Measurements from ENCODE around the gene OTOGL. TPM values are rescaled to one million over a fixed set of nuclear protein-coding genes. Genes with fewer than 3 reads are reported as not detected.

The OTOGL gene, protein sequence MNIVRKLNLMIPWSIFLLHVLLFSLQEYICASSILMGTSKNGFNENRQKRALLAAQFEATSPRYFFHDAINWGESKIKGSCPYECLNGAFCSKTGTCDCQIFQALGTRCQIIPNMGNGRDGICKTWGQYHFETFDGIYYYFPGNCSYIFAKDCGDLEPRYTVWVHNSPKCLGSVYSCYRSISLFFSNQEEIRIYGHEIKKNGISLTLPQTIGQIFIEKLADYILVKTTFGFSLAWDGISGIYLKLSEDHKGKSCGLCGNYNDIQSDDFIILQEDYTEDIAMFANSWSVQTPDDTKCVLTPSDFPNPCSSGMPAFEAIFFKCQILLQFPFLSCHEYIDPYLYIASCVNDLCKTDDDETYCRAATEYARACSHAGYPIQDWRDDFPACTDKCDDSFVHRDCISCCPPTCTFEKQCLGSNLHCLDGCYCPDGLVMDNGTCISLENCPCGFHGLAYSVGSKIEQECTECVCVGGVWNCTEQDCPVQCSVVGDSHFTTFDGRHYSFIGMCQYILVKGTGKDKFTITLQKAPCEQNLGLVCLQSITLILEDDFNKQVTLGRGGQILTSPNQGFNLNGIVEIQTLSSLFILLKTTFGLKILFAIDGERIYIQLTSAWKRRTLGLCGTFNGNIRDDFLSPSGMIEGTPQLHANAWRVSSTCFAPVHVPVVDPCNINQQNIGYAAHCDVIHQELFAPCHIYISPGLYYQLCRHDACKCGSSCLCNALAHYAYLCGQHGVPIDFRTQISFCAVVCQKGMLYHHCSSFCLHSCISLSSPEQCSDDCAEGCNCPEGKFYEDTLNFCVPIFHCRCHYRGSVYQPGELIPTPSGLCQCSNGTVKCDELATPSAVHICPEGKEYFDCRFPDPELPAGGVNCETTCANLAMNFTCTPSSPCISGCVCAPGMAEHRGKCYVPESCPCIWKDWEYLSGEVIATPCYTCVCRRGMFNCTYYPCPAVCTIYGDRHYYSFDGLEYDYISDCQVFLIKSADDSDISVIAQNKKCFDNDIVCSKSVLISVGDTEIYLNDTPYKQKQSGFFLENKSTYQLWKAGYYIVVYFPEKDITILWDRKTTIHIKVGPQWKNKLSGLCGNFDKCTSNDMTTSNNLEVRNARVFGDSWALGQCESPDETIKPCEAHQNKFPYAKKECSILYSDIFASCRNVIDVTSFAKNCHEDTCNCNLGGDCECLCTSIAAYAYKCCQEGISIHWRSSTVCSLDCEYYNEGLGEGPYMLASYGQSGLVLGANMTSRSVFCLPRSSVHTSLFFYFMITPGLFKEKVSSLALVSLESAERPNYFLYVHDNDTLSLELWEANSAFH (N-terminal part only)
- total RNA-seq = not detected in 2 replicates

DNA sequence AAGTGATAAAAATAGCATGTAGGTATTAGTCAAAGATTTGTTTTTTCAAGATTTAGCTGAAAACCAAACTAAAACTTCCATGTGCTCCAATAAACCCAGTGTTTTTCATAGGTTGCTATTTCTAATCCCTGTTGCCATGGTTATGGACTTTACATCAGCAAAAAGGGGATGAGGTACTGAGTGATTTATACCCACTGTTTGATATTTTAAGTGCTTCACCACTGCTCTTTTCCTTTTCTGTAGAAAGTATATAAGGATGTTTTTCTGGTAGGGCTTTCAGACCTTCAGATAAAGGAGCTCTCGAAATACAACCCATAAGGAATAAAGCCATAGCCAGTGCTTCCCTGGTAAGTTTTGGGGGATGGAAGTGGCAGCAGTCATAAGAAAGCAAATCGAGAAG is at the start of gene OTOGL:
TSS of gene OTOGL (plus strand) at position 279 of the 400 bp plus-strand sequence. CDS start 109,895 bp downstream, outside the sequence.
- intact Hi-C loops (cut with micrococcal nuclease) = no loop called here

GRCh38 chr12:80050236-80050635 is 49.1 kb upstream of the OTOGL start:
- intact Hi-C loops (cut with micrococcal nuclease) = loop anchor here (2.0 to 5.0 kb wide), 2 partner anchors 221 to 962 kb away; no protein-coding TSS in a partner anchor

GRCh38 chr12:80053051-80053790 is 46.1 kb upstream of the OTOGL start:
- intact Hi-C loops (cut with micrococcal nuclease) = loop anchor here (5.0 kb wide), 1 partner anchor 959 kb away; no protein-coding TSS in a partner anchor

DNA sequence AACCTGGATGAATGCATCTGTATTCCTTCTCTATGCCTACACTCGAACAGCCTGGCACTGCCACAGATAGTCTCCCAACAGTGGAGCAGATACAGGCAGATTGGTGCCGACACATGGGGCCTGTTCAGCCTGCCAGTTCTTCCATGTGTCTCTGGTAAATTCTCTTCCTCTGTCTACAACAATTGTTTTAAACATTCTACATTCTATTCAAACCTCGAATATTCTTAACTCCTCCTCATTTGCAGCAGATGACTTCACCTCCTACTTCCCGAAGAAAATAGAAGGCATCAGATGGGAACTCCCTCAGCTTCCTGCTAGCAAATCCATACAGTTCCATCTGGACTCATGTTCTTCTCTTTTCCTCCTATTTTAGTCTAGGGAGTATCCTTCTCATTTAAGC is 43.1 kb upstream of the OTOGL start:
- intact Hi-C loops (cut with micrococcal nuclease) = no loop called here

- intact Hi-C loops (cut with micrococcal nuclease) = no loop called here
These were observed 42.5 kb upstream of the OTOGL start for GRCh38 chr12:80056845-80057244.

DNA sequence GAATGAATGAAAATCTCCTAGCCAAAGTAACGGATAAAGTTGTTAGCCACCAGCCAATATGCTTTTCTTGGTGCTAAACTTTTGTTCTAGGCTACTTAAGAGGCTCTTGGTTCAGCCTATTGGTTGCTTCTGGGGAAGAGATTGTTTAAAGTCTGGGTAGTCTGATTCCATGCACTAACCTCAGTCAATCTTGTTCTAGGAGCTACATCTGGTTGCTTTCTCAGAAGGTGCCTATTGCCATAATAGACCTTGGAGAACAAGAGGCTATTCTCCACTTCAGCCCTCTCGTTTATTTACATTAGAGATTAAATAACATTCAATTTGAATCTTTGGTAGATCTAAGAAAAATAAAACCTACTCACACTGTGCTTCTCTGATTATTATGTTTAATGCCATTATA is 40.8 kb upstream of the OTOGL start:
- intact Hi-C loops (cut with micrococcal nuclease) = no loop called here

DNA sequence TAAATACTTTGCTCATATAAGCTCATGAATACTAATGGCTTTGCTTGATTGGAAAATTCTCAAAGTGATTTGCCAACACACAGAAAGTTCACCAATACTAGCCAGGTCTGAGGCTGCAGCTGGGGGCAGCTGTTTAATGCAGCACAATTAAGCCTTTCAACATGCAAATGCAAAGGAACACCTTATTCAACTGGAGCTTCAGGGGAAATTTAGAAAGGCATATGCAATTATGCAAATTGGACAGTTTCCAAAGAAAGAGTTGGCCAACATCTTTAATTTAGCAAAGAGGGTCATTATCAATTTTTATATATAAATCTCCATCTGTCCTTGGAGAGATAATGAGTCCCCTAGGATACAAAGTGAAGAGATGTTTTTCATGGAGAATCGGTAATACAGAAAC is 40.2 kb upstream of the OTOGL start:
- intact Hi-C loops (cut with micrococcal nuclease) = no loop called here

DNA sequence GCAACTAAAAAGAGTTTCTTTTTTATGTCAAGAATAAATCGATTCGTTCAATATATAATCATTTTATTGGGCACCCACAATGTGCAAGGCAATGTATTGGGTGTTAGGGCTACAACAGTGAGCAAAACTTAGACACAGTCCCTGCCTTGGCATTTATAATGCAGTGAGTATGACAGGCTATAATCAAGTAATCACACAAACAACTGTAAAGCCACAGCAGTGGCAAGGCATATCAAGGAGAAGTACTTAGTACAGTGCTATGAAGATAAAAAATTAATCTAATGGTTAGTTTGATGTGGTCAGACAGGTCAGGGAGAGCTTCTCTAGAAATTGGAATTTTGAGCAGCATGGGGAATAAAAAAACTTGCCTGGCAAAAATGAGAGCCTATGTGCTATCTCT is 39.5 kb upstream of the OTOGL start:
- intact Hi-C loops (cut with micrococcal nuclease) = no loop called here

DNA sequence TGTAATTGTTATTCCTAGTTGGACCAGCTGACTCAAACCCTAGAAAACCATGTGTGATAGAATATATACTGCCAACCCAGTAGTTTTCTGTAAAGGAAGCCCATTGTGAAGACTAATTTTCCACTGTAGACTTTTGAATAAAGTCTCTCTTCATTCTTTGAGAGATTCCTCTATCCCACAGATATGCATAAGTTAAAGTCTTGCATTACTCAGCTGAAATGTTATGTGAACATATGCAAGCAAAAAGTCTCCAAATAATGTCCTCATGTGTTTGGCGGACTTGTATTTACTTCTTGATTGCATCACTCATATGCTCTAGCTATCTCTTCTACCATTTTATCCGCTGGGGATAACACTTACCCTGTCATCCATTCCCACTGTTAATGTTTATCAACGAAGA is 35.1 kb upstream of the OTOGL start:
- intact Hi-C loops (cut with micrococcal nuclease) = no loop called here

DNA sequence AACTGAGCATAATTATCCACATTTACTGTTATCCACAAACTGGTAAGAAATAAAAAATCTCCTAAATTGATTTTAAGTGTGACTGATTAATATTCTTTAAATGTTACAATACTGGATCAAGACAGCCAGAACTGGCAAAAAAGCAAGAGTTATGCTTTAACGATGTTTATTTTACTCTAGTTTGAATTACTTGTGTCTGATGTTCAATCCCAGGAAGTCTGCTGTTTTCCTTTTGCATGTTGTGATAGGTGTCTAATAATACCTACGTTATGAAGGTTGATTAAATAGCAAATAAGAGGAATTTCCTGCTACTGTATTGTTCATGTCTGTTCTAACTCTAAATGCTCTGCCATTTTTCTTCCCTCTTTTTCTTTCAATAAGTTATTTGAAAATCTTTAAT is 34.4 kb upstream of the OTOGL start:
- intact Hi-C loops (cut with micrococcal nuclease) = no loop called here

DNA sequence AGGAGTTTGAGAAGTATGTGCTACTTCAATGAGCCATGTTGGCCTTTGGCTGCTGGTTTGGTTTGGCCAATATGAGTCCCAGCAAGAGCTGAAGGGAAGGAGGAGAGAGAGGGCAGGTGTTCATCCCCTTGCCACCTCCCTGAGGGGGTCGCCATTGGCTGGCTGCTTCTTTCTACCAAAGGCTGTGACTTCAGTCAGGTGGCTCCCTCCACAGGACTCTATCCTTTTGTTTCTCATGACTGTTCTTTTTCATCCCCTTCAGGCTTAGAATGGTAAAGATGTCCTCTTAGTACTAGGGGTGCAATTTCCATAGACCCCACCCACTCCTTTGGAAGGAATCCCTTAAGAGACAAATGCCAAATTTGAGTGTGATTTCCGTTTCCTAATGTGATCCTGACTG is 31.2 kb upstream of the OTOGL start:
- intact Hi-C loops (cut with micrococcal nuclease) = no loop called here

- intact Hi-C loops (cut with micrococcal nuclease) = loop anchor here (2.0 to 10.0 kb wide), 2 partner anchors 103 to 199 kb away; no protein-coding TSS in a partner anchor
These were observed 15.3 kb upstream of the OTOGL start for GRCh38 chr12:80083892-80084614.

GRCh38 chr12:80086025-80086424 is 13.3 kb upstream of the OTOGL start:
- intact Hi-C loops (cut with micrococcal nuclease) = loop anchor here (10.0 kb wide), 1 partner anchor 201 kb away; no protein-coding TSS in a partner anchor

DNA sequence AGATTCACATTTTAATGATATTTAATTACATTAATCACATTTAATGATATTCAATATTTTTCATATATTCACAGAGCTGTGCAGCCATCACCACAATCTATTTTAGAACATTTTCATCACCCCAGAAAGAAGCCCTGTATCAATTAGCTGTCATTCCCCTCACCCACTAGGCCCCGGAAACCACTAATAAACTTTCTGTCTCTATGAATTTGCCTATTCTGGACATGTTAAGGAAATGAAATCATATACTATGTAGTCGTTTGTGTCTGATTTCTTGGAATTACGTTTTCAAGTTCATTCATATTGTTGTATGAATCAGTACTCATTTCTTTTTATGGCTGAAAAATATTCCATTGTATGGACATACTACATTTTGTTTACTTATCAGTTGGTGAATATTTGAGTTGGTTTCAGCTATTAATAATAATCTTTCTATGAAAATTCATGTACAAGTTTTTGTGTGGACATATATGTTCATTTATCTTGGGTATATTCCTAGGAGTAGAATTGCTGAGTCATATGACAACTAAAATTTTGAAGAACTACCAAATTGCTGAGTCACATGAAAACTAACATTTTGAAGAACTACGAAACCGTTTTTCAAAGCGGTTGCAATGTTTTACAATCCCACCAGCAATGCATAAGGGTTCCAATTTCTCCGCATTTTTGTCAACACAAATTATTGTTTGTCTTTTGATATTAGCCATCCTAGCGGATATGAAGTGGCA is 11.7 kb upstream of the OTOGL start:
- intact Hi-C loops (cut with micrococcal nuclease) = loop anchor here (10.0 kb wide), 1 partner anchor 203 kb away; no protein-coding TSS in a partner anchor

DNA sequence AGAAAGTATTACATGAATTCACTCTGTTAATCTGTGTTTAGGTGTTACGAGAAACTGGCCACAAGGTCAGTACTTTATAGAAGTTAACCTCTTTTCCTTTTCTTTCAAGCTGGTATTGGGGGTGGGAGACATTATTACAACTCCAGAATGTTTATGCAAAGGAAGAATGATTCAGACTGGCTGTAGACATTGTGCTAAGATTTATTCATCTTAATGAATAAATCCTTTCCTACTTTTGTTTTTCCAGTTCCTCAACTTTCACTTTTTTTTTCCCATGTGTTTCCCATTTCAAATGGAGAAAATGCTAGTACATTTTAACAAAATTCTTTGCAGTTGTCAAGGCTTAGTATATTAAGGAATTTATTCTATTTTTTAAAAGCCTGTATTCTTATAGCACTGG is 1.3 kb downstream of the OTOGL start:
- intact Hi-C loops (cut with micrococcal nuclease) = no loop called here

DNA sequence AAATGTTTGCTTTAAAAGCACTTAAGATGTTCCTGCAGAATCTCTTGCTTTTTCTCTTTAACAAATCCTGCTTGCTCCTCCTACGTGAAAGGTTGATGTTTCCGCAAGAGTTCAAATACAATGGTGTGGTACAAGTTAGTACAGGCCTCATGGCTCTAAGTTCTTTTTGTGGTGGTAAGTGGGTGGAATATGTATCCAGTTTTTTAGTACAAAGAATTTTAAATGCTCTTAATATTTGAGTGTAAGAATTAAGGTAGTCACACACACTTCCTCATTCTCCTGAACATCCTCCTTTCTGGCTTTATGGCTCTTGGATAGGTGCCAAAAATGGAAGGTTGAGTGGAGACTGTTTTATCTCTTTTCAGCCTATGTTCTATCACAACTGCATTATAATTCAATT is 1.8 kb downstream of the OTOGL start:
- intact Hi-C loops (cut with micrococcal nuclease) = no loop called here

DNA sequence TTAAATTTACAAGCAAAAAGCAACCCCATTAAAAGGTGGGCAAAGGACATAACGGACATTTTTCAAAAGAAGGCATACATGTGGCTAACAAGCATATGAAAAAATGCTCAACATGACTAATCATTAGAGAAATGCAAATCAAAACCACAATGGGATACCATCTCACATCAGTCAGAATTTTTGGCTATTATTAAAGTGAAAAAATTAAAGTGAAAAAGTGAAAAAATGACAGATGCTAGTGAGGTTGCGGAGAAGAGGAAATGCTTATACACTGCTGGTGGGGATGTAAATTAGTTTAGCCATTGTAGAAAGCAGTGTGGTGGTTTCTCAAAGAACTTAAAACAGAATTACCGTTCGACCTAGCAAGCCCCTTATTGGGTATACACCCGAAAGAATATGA is 7.9 kb downstream of the OTOGL start:
- intact Hi-C loops (cut with micrococcal nuclease) = no loop called here

DNA sequence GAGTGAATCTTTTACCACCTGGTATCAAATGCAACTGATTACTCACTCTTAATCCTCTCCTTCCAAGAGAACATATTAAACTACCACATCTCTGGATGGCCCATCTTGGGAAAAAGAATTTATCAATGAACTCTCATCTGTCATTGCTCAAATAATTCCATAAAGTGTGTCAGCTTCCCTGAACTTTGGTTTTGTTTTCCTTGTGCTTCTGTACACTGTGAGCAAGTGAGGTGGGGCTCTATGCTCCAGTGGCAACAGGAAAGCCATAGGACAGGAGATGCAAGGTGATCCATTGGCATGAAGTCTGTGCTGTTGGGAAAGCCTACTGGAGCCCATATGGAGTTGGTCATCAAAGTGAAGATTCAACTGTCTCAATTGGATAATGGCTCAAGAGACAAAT is 17.4 kb downstream of the OTOGL start:
- intact Hi-C loops (cut with micrococcal nuclease) = no loop called here

All from T-helper 1 cell treated with Interleukin-12 subunit alpha and Interleukin-12 subunit beta and Interleukin-4 antibody, amounts not matched to agents 30 ng/mL and 1 ng/mL, for 36 hours (primary cell).